ENCODE measurements around the gene RIPOR3. TPM values are rescaled to one million over a fixed set of nuclear protein-coding genes. Genes with fewer than 3 reads are reported as not detected.

RIPOR3 gene
- total and polyA plus RNA-seq, 9 of the 15 experiments (the other 6 are each of a cell fraction or from before 2014, with no cell fraction given) = 3.3 to 62.7 (median 21.4) TPM

DNA sequence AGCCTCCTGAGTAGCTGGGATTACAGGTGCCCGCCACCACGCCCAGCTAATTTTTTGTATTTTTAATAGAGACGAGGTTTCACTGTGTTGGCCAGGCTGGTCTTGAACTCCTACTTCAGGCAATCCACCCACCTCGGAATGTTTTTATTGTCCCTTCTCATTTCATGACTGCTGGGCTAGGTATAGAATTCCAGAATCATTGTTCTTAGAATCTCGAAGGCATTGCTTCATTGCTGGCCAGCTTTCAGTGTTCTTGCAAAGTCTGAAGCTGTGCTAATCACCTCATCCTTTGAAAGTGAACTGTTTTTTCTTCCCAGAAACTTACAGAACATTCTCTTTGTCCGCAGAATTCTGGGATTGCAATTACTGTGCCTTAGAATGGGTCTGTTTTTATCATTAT is 132.2 kb downstream of the RIPOR3 start:
- H3K36me3 ChIP-seq (ENCODE audit: control insufficient read depth, insufficient read depth, low read length) = peaks cover 48% of the 10 kb centered on the region
- POLR2A ChIA-PET = interaction anchor here (0.8 to 2.0 kb wide), 4 partner anchors 10 to 13 kb away, joined by 3 to 10 read pairs (median 4); no protein-coding TSS in a partner anchor
- H2AFZ ChIP-seq (ENCODE audit: low read depth, low read length) = no peak overlapping the region
- intact Hi-C loops (cut with micrococcal nuclease) = loop anchor here (2.0 kb wide), 1 partner anchor 46 kb away; no protein-coding TSS in a partner anchor
- no peaks in the 10 kb centered on the region for H3K9me1 ChIP-seq (ENCODE audit: control insufficient read depth, insufficient read depth, low read length)
- 88% methylated on average over 4 of the region's 6 CpGs for WGBS (ENCODE audit: insufficient coverage, low coverage, missing lambda C conversion rate)
- peak overlapping the region; percentile 24; the same call in 1 of the 3 replicates for H3K27ac ChIP-seq (ENCODE audit: extremely low read depth, low read depth, low read length)
- CTCF ChIA-PET (ENCODE audit: low intra/inter-chr PET ratio) = no interaction called here
- DNase-seq (ENCODE audit: extremely low read depth in 1 of 4, low spot score in 3 of 4) (no peak), ATAC-seq (no peak), FAIRE-seq (no peak)
- in situ Hi-C loops (cut with MboI) = no loop called here
- H3K4me1 ChIP-seq (replicated peaks in 1 of 2; ENCODE audit: control insufficient read depth in 2 of 2, insufficient read depth in 2 of 2, low read length in 2 of 2) = peaks cover 4 to 7% of the 10 kb centered on the region in 2 experiments; a peak in 4 of 5 replicates
- no peak overlapping the region for H3K9ac ChIP-seq (ENCODE audit: insufficient read depth in 1 of 2, low read depth in 2 of 2, low read length in 2 of 2)
- no TSS peak for BruUV-seq (replicated peaks)
- H3K9me3 ChIP-seq (replicated peaks; ENCODE audit: control insufficient read depth, insufficient read depth, low read depth, low read length) = no peaks in the 10 kb centered on the region
- TF ChIP-seq POLR2H (tag; IDR thresholded peaks at IDR 0.05; ENCODE audit: low read depth) (no peak), ZFP1 (CRISPR knock-in tag; IDR thresholded peaks at IDR 0.05) (peak; percentile 62; the same call in 1 of the 2 replicates), TRIM24 (IDR thresholded peaks at IDR 0.05) (0 out of 4 replicates have a peak, but pooled peaks of 1 of the 2 experiments have one; percentile 8), XRCC4 (IDR thresholded peaks at IDR 0.05; ENCODE audit: extremely low read depth, insufficient read depth, insufficient read length) (no peak), ARNT (IDR thresholded peaks at IDR 0.05) (no peak), EGR1 (conservative IDR thresholded peaks at IDR 0.05) (no peak)
- no peaks in the 10 kb centered on the region for H3K27me3 ChIP-seq (ENCODE audit: control insufficient read depth in 2 of 2, insufficient read depth in 2 of 2, low read length in 2 of 2)
- peaks cover 68% of the 10 kb centered on the region for H3K79me2 ChIP-seq (ENCODE audit: control insufficient read depth, insufficient read depth, low read length)
- no peaks in the 10 kb centered on the region; the same call in 1 of the 2 replicates for H4K20me1 ChIP-seq (replicated peaks; ENCODE audit: control insufficient read depth, insufficient read depth, low read length)
- no peak overlapping the region for H3K4me2 ChIP-seq (ENCODE audit: insufficient read depth, low read length)
- no peak overlapping the region for H3K4me3 ChIP-seq

Measured in K562 (cell line).